ENCODE data around the gene PDCD1. TPM values are rescaled to one million over a fixed set of nuclear protein-coding genes. Genes with fewer than 3 reads are reported as not detected.

The PDCD1 gene
- total and polyA plus RNA-seq, 2 of the 8 experiments (the other 6 are each of a cell fraction or from before 2014, with no cell fraction given), result 0.48 to 1.1 TPM

DNA sequence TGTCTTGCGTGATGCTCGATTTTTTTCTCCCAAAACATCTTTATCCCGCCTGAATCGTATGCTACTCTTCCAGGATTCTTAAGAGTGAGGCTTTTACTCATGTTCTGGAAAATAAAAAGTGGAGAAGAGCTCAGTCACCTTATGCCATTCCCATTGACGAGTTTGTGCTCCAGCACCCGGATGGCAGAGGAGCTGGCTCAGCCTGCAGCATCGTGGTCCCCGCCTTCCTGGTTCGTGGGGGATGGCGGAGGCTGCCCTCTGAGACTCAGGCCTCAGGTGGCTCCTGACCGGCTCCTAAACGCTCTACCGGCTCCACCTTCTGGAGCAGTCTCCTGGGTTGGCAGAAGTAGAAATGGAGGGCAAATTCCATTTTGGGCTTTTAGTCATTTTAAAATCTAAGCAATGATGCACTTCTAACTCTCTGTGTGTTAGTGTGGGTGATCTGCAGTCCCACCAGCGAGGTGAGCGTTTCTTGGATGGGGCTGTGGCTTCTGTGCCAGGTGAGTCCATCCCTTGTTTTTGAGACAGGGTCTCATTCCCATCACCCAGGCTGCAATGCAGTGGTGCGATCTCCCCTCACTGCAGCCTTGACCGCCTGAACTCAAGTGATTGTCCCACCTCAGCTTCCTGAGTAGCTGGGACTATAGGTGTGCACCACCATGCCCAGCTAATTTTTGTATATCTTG is 38.7 kb upstream of the PDCD1 start (continued):
- TF ChIP-seq, protein P1, sequence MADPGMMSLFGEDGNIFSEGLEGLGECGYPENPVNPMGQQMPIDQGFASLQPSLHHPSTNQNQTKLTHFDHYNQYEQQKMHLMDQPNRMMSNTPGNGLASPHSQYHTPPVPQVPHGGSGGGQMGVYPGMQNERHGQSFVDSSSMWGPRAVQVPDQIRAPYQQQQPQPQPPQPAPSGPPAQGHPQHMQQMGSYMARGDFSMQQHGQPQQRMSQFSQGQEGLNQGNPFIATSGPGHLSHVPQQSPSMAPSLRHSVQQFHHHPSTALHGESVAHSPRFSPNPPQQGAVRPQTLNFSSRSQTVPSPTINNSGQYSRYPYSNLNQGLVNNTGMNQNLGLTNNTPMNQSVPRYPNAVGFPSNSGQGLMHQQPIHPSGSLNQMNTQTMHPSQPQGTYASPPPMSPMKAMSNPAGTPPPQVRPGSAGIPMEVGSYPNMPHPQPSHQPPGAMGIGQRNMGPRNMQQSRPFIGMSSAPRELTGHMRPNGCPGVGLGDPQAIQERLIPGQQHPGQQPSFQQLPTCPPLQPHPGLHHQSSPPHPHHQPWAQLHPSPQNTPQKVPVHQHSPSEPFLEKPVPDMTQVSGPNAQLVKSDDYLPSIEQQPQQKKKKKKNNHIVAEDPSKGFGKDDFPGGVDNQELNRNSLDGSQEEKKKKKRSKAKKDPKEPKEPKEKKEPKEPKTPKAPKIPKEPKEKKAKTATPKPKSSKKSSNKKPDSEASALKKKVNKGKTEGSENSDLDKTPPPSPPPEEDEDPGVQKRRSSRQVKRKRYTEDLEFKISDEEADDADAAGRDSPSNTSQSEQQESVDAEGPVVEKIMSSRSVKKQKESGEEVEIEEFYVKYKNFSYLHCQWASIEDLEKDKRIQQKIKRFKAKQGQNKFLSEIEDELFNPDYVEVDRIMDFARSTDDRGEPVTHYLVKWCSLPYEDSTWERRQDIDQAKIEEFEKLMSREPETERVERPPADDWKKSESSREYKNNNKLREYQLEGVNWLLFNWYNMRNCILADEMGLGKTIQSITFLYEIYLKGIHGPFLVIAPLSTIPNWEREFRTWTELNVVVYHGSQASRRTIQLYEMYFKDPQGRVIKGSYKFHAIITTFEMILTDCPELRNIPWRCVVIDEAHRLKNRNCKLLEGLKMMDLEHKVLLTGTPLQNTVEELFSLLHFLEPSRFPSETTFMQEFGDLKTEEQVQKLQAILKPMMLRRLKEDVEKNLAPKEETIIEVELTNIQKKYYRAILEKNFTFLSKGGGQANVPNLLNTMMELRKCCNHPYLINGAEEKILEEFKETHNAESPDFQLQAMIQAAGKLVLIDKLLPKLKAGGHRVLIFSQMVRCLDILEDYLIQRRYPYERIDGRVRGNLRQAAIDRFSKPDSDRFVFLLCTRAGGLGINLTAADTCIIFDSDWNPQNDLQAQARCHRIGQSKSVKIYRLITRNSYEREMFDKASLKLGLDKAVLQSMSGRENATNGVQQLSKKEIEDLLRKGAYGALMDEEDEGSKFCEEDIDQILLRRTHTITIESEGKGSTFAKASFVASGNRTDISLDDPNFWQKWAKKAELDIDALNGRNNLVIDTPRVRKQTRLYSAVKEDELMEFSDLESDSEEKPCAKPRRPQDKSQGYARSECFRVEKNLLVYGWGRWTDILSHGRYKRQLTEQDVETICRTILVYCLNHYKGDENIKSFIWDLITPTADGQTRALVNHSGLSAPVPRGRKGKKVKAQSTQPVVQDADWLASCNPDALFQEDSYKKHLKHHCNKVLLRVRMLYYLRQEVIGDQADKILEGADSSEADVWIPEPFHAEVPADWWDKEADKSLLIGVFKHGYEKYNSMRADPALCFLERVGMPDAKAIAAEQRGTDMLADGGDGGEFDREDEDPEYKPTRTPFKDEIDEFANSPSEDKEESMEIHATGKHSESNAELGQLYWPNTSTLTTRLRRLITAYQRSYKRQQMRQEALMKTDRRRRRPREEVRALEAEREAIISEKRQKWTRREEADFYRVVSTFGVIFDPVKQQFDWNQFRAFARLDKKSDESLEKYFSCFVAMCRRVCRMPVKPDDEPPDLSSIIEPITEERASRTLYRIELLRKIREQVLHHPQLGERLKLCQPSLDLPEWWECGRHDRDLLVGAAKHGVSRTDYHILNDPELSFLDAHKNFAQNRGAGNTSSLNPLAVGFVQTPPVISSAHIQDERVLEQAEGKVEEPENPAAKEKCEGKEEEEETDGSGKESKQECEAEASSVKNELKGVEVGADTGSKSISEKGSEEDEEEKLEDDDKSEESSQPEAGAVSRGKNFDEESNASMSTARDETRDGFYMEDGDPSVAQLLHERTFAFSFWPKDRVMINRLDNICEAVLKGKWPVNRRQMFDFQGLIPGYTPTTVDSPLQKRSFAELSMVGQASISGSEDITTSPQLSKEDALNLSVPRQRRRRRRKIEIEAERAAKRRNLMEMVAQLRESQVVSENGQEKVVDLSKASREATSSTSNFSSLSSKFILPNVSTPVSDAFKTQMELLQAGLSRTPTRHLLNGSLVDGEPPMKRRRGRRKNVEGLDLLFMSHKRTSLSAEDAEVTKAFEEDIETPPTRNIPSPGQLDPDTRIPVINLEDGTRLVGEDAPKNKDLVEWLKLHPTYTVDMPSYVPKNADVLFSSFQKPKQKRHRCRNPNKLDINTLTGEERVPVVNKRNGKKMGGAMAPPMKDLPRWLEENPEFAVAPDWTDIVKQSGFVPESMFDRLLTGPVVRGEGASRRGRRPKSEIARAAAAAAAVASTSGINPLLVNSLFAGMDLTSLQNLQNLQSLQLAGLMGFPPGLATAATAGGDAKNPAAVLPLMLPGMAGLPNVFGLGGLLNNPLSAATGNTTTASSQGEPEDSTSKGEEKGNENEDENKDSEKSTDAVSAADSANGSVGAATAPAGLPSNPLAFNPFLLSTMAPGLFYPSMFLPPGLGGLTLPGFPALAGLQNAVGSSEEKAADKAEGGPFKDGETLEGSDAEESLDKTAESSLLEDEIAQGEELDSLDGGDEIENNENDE (IDR thresholded peaks at IDR 0.05; ENCODE audit: insufficient replicate concordance, low read length), result no peak
- TF ChIP-seq POU5F1 (IDR thresholded peaks at IDR 0.05; ENCODE audit: low read depth, low read length) (no peak), RFX5 (IDR thresholded peaks at IDR 0.05; ENCODE audit: borderline replicate concordance, low read depth, low read length) (no peak), HDAC6 (IDR thresholded peaks at IDR 0.05; ENCODE audit: low read depth, low read length) (no peak), NANOG (IDR thresholded peaks at IDR 0.05; ENCODE audit: insufficient read depth, low read depth, low read length, poor library complexity, severe bottlenecking) (no peak)
- TF ChIP-seq, protein P2, sequence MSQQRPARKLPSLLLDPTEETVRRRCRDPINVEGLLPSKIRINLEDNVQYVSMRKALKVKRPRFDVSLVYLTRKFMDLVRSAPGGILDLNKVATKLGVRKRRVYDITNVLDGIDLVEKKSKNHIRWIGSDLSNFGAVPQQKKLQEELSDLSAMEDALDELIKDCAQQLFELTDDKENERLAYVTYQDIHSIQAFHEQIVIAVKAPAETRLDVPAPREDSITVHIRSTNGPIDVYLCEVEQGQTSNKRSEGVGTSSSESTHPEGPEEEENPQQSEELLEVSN (IDR thresholded peaks at IDR 0.05), result no peak
- TF ChIP-seq, protein P3, sequence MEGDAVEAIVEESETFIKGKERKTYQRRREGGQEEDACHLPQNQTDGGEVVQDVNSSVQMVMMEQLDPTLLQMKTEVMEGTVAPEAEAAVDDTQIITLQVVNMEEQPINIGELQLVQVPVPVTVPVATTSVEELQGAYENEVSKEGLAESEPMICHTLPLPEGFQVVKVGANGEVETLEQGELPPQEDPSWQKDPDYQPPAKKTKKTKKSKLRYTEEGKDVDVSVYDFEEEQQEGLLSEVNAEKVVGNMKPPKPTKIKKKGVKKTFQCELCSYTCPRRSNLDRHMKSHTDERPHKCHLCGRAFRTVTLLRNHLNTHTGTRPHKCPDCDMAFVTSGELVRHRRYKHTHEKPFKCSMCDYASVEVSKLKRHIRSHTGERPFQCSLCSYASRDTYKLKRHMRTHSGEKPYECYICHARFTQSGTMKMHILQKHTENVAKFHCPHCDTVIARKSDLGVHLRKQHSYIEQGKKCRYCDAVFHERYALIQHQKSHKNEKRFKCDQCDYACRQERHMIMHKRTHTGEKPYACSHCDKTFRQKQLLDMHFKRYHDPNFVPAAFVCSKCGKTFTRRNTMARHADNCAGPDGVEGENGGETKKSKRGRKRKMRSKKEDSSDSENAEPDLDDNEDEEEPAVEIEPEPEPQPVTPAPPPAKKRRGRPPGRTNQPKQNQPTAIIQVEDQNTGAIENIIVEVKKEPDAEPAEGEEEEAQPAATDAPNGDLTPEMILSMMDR (IDR thresholded peaks at IDR 0.05; ENCODE audit: control extremely low read depth in 1 of 3, insufficient read depth in 1 of 3, low read depth in 1 of 3, low read length in 3 of 3), result no peak

Data from H1 (cell line).